ENCODE data around the gene FRMD4B.

The FRMD4B gene

GRCh38 chr3:69403454-69403853, 17.6 kb upstream of the FRMD4B start:
- DNase-seq: no peak

DNA sequence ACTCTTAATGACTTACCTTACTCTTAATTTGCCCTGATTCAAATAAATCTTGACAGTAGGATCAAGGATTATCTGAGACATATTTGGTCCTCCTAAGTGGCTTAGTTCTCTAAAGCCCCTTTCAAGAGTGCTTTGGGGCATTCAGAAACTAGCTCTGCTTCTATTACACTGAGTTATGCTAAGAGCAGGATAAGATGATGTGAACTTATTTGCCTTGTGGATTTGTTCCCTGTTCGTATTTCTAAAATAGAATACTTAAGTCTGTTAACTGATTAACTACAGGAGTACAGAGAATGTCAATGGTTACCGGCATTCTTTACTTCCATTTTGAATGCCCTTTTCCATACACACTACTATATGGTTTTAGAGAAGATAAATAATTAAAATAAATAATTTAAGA, 14.8 kb upstream of the FRMD4B start:
- no peak for DNase-seq

DNA sequence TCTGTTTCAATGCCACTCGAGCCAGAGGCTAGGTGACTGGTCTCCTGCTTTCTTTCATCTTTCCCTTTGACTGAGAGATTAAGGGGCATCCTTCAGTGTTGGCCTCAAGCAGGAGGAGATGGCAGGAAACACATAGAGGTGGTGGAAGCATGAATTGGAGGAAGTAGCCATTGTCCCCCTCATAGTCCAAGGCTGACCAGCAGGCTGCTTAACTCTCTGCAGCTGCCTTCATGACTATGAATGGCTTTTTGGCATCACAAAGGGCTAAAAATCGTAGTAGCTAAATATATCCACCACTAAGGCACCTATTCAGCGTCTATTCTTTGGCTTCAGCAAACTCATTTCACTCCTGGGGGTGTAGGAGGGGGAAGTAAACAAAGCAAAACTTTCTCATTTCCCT, 7.0 kb upstream of the FRMD4B start:
- no peak for DNase-seq

DNA sequence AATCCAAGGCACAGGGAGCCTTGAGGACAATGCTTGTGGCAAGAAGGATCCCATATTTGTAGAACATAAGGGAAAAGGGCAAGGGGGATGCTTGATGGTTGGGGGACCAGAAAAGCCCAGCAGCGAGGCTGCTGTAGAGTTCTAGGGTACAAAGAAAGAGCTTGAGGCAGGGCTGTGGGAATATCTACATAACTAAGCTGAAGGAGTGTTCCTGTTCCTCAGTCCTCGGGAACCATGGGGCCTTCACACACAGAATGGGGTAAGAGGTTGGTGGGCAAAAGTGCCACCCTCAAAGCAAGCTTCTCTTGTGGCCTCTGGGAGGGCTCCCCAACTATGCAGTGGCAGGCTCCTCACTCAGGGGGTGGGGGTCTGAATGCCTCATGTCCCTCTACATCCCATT, 6.5 kb upstream of the FRMD4B start:
- DNase-seq: no peak

GRCh38 chr3:69391554-69391953, 5.7 kb upstream of the FRMD4B start:
- DNase-seq: no peak

DNA sequence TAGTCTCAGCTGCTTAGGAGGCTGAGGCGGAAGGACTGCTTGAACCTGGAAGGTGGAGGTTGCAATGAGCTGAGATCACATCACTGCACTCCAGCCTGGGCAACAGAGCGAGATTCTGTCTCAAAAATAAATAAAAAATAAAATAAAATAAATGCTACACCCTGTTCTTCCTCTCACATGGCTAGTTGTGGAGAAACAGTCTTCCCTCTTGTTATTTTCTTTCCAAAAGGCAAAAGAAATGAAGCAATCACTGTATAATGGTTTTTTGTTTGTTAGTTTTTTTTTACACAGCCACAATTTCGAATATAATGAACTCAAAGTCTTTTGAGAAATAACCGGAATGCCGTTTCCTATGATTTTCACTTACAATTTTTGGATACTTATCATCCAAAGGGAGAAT, 4.9 kb upstream of the FRMD4B start:
- DNase-seq: no peak

DNA sequence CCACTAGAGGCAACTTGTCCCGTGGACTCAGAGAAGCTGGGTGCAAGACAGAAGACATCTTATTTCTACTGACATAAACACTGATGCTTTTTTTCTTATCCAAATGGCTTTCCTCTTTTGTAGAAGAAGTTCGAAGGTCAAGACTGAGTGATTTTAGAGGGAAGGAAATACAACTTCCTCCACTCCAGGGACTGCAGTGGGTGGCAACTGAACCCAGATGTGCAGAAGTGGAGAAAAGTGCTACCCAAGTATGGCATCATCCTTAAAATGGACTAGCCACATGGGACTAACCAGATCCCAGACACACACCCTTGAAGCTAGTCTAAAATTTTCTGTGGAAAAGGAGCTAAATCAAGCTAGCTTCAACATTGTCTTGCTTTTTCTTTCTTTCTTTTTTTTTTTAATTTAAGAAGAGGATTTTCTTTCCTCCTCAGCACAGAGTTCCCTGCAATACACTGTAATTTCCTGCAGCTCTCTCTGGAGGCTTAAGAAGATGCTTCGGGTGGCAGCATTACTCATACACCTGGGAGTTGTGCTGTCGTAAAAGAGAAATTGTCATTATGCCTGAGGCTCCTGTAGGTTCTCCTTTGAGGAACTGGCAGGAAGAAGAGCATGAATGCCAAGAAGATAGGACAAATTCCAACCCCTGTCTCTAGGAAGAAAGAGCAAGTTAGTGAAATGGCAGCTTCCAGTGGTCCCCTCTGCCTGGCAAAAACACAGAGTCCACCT, 3.8 kb upstream of the FRMD4B start:
- DNase-seq: no peak

- DNase-seq: no peak
These were observed 2.4 kb upstream of the FRMD4B start for GRCh38 chr3:69388241-69388640.

DNA sequence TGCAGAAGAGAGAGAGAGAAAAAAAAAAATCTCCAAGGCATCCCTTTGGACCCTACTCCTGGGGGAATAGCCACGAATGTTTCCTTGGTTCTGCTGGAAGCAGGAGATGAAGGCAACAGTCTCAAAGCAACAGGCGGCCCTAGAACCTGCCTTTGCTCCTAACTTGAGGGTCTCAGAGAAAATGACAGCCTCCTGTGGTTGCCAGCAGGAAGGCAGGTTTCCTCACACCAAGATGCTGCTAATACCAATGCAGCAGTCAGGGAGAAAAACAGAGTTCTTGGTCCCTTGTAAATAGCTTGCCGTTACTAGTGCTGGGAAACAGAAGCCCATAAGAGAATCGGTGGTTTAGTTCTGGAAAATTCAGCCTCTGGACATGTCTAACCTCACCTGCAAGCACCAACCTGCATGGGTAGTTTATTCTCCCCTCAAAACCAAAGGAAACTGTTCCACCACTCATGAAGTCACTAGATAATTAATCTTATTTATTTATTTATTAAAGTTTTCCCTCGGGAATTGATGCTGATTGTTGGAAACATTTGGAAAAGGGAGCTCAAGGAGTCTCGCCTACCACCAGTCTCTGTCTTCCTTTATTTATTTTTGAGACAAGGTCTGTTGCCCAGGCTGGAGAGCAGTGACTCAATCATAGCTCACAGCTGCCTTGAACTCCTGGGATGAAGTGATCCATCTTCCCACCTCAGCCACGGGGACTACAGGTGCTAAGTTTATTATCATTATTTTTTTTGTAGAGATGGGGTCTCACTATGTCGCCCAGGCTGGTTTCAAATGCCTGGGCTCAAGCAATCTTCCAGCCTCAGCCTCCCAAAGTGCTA, 883 bp upstream of the FRMD4B start:
- DNase-seq: no peak

- no peak for DNase-seq
These were observed 665 bp downstream of the FRMD4B start for GRCh38 chr3:69385123-69385722.

DNA sequence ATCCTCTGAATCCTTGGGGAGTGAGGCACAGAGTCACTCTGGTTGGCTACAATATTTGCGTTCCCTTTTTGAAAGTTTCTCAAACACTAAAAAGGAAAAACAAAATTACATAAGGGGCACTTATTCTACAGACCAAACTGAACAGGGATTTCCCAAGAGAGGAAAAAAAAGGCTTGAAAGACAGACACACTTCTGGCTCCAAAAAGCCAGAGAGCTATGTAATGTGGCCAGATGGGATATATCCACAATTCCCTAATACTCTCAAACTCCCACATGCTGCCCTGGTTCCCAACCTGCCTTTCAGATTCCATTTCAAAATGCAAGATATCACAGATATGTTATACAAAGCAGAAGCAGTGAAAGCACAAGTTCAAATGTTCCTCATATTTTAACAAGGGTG, 1.6 kb downstream of the FRMD4B start:
- no peak for DNase-seq

DNA sequence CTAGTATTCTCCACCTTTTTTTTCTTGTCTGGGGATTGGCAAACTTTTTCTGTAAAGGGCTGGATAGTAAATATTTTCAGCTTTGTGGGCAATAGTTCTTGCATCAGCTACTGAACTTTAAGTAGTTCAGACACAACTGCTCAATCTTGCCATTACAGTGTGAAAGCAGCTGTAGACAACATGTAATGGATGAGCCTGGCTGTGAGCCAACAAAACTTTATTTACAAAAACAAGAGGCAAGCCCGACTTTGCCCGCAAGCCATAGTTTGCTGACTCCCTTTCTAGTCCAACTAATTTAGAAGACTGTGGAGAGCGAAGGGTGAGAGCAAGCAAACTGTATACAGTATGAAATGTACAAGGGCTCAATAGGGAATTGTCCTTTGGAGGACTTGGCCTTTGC, 6.2 kb downstream of the FRMD4B start:
- no peak for DNase-seq

DNA sequence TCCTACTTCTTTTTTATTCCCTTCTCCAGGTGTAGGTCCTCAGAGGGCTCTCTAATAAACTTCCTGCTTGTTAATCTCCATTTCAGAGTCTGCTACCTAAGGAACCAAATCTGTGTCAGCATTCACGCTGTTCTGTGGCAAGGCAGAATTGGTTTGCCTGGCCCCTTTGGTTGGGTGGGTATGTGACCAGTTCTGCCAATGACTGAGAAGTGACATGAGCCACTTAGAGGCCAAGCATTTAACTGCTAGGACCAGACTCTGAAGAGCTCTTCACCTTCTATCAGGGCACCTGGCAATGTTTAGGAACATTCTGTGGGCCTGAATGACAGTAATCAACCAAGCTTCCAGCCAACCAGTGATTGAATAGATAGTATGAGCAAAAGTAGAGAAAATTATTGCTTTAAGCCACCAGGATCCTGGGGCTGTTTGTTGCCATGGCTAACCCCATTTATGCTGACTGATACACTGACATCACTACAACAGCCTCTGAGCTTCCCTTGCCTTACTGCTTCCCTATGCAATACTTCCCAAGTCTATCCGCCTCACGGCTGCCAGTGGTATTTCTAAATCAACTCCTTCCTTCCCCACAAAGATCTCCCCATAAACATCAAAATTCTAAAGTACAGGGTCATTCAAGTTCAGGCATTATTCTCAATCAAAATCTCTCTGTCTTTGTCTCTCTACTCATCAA, 7.6 kb downstream of the FRMD4B start:
- no peak for DNase-seq

- DNase-seq: no peak
These were observed 8.6 kb downstream of the FRMD4B start for GRCh38 chr3:69377262-69377661.

DNA sequence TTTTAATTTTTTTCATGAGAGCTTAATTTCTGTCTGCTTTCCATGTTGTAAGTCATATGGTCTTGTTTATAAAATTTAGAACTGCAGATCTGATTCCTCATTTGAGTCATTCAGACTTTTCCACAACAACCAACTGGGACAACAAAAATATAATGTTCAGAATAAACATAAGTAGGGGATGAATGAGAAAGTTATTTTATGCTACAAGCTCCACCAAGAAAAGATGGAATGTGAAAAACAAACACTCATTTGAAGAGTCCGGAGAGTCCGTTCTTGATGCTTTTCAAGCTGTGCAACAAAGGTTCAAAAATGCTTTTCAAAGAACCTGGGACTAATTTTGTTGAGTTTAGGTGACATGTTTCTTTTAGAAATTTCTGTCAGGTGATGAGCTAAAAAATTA, 9.2 kb downstream of the FRMD4B start:
- DNase-seq: no peak

DNA sequence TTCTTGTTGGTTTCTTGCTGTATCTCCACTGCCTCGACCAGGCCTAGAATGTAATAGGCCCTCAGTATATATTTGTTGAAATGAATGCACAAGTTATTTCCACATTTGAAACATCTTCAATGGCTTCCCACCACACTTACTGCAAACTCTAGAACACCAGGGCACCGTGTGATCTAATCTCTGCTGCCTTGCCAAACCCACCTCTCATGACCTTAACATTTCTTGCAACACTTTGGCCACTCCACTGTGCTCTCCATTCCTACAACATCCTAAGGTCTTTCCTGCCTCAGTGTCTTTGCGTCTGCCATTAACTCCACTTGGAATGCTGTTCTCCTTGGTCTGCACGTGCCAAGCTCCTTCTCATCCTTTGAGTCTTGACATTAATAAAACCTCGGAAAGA, 14.1 kb downstream of the FRMD4B start:
- DNase-seq: no peak

GRCh38 chr3:69370901-69371301, 15.0 kb downstream of the FRMD4B start:
- DNase-seq: no peak

DNA sequence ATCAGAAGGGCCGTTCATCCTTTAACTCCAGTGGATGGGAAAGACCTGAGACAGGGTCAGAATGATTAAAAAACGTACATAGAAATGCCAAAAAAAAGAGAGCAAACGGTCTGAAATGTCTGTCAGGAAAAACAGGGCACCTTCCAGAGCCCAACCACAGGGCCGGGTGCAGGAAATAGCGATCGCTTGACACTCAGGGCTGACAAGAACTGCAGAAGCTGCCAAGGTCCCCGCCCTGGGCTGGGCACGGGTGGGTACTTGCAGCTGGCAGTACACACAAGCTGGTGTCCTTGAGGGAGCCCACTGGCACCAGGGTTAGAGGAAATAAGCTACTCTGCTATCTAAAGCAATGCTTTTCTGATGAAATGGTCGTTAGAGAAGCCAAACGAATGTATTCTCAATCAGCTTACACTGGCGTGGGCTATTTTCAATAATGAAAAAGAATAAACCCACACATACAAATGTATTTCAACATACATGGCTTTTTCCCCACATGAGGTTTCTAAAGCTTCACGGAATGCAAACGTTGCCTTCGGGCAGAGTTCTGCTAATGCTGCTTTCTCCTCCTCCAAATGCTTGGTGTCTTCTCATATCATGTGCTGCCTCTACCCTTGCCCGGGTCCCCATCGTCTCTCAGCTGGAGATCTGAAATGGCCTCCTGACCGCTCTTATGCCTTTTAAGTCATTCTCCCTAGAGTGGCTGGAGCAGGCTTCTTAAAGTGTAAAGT, 15.6 kb downstream of the FRMD4B start:
- DNase-seq: no peak

DNA sequence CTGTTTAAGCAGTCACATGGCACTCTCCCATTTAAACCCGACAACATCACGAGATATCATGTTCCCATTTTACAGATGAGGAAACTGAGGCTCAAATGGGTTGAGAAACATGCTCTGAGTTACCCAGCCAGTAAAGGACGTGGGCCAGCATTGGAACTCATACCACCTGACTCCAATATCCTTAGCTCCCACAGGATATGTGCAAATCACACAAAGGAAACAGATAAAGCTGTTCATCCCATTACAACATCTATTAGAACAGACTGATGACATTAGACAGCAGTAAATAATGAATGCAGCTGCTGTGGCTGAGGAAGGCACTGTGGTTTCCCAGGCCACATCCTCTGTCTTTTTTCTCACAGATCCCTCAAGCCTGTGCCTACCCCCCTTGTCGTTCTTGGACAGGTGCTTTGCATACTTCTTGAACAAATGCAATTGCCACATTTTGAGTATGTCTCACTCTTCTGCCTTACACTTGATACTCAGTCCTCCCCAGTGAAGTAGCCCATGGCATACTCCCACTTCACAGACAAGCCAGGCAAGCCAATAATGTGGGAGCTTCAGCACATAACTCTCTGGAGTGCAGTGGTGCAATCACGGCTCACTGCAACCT, 17.7 kb downstream of the FRMD4B start:
- DNase-seq: no peak

GRCh38 chr3:69367586-69367985, 18.3 kb downstream of the FRMD4B start:
- no peak for DNase-seq

- DNase-seq: no peak
These were observed 21.5 kb downstream of the FRMD4B start for GRCh38 chr3:69364354-69364753.

GRCh38 chr3:69360690-69361089, 25.2 kb downstream of the FRMD4B start:
- DNase-seq: no peak

All from NCI-H1092 treated with DMSO at 0.1 percent for 48 hours (cell line).